ENCODE results near the gene EEIG1.

Gene EEIG1

DNA sequence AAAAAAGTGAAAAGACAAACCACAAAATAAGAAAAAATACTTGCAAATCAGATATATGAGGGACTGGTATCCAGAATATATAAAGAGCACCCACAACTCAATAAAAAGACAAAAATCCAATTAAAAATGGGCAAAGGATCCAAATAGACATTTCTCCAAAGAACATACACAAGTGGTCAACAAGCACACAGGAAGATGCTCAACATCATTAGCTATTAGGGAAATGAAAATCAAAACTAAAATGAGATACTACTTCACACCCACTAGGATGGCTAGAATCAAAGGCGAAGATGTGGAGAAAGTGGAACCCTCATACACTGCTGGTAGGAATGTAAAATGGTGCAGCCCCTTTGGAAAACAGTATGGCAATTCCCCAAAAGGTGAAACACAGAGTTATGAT, 22.1 kb downstream of the EEIG1 start:
- DNase-seq, result no peak

- no peak for DNase-seq
Observed at GRCh38 chr9:127955294-127956015, 25.3 kb downstream of the EEIG1 start.

DNA sequence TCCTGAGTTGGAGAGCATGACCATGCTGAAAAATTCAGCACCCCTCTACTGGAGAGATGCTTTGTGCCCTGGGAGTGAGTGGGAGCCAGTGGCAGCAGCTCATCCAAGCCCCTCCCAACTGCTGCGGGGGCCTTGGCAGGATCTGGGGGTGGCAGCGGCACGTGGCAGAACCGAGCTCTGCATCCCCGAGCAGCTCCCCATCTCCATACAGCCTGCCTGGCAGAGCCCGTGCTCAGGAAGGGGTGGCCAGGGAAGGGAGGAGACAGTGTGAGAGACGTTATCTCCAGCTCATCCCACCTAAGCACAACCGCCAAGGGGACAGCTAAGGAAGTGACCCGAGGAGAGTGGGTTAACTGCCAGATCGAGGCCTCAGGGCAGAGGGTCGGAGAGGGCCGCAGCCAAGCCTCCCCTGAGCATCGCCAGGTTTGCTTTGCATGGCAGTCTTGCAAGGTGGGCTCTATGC, 25.9 kb downstream of the EEIG1 start:
- no peak for DNase-seq

GRCh38 chr9:127953768-127954505, 26.9 kb downstream of the EEIG1 start:
- no peak for DNase-seq

GRCh38 chr9:127953154-127953553, 27.6 kb downstream of the EEIG1 start:
- no peak for DNase-seq

- DNase-seq, result peak; percentile 87
Observed at GRCh38 chr9:127950513-127951289, 30.1 kb downstream of the EEIG1 start.

- DNase-seq, result no peak
Observed at GRCh38 chr9:127949827-127950512, 30.8 kb downstream of the EEIG1 start.

GRCh38 chr9:127947841-127948710, 32.7 kb downstream of the EEIG1 start:
- no peak for DNase-seq

GRCh38 chr9:127946728-127947127, 34.1 kb downstream of the EEIG1 start:
- no peak for DNase-seq

DNA sequence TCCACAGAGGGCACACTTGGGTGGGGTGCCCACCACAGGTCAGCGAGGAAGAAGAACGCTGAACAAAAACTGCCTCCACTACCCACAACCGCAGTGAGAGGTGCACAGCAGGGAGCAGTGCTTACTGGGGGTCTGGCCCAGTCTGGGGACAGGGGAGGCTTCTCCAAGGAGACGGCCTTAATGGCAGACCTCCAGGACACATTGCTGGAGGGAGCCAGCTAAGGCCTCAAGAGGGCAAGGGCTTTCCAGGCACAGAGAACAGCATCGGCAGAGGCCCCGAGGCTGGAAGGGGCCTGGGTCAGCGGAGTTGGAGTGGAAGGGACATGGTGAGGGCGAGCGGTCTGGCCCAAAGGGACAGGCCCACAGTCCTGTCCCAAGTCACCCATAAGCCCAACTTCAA, 34.8 kb downstream of the EEIG1 start:
- no peak for DNase-seq

DNA sequence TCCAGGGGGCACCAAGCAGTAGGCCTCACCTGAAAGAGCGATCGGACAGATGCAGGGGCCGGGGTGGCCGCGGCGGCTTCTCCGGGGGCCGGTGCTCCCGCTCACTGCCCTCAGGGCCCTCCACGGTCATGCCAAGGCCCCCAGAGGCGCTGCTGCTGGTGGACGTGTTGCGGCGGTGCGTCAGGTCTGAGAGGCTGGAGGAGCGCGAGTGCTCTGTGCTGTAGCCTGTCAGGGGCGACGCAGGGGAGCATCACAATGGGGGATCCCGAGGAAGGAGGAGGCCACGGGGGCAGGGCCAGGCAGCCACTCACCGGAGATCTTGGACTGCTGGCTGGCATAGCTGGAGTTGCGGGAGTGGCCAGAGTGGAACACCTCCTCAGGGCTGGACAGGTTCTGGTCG, 35.5 kb downstream of the EEIG1 start:
- no peak for DNase-seq

DNA sequence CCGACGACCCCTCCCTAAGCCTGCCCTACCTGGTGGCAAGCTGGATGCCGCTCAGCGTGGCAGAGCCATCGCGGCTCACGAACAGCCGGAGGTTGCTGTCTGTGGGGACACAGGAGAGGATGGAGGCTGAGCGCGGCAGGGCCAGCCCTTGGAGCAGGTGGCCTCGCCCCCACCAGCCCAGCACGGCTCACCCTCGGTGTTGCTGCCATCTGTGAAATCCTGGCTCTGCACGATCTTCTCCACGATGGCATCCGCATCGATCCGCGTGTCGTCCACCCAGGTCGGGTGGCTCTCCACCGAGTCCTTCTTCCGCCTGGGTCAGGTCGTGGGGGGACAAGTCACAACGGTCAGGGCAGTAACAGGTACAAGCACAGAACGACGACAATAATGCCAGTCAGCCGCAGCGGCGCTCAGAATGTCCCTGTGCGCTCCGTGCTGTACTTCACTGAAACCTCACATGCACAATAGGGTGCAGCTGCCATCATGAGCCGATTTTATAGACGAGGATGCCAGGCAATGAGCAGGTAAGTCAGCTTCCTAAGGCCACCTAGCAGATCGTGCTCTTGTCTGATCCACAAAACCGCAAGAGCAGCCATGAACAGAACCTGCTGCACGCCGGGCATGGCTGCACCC, 36.1 kb downstream of the EEIG1 start:
- DNase-seq, result no peak

DNA sequence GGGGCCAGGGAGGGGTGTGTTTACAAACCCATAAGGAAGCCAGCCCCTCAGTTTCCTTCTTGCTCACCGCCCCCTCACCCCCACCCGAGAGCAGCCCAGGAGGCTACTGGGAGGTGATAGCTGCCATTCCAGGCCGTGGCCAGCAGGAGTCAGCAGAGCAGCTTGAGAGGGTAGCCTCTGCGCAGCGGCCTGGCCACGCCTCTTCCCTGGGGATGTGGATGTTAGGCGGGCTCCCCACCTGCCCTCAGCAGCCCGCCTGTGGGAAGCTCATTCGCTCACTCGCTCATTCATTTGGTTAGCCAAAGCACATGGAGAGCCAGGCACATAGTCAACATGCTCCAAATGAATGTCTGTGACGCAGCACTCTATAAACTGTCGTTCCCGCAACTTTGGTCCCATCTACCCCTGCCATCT, 37.1 kb downstream of the EEIG1 start:
- DNase-seq, result peak; percentile 61

- DNase-seq, result no peak
Observed at GRCh38 chr9:127943011-127943662, 37.7 kb downstream of the EEIG1 start.

GRCh38 chr9:127942216-127943010, 38.4 kb downstream of the EEIG1 start:
- peak; percentile 77 for DNase-seq

DNA sequence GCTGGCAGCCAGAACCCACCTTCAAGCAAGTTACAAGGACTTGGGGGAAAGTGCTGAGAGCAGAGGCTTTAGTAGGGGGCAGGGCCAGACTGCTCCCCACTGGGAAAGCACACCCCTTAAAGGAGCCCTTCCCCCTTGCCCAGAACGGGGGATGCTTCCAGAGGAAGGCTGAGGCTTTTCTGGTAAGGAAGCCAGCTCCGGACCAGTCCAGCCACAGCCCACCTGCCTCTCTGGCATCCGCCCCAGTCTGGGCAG, 38.9 kb downstream of the EEIG1 start:
- no peak for DNase-seq

DNA sequence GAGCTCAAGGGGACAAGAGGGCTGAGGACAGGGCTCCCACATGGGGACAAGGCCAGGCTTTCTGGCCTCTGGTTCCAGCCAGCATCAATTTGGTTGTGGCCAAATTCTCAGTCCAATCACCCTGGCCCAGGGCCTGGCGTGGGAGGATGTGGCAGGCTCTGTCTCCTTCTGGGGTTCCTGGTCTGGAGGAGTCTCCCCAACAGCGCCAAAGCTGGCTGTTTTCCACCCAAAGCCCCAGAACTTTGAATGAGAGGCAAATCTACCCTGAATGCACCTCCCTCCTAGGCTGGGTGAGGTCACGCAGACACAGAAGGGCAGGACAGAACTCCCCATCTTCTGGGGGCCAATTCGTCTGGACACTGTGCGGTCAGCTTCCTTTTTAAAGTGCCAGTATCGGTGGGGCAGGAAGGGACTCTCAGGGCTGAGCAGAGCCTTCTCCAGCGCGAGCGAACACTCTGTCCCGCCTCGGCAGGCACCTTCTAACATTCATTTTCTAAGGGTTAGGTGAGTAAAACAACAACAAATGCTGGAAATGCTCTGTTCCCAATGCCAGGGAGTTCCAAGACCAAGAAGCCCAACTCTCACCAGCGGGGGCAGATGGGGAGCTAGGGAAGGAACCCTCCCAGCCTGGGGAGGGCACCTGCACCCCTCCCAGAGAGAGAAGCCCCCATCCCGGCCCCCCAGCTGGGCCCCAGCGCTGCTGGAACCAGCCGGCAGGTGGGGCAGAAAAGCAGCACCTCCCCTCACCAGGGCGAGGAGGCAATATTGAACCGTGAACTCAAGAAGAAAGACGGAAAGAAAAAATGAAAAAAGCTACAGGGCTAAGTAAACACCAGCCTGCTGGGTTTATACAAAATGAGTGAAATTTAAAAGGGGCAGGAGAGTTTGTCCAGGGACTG, 39.5 kb downstream of the EEIG1 start:
- DNase-seq, result no peak

GRCh38 chr9:127940593-127940992, 40.2 kb downstream of the EEIG1 start:
- no peak for DNase-seq

GRCh38 chr9:127938298-127938690, 42.5 kb downstream of the EEIG1 start:
- no peak for DNase-seq

All from retina (tissue), 1 donor.